B cell (primary cell): ENCODE results near the gene SLITRK2.

ENCODE experiments used
- CTCF ChIP-seq: fragments of 200-600 bp; IDR thresholded peaks from one replicate; pipeline ENCODE4 v1.8.0; 2022; ENCODE audit warnings: antibody characterized with exemption, mild to moderate bottlenecking
- EZH2 ChIP-seq: IDR thresholded peaks from 2 replicates; pipeline ENCODE4 v1.6.1; 2012; ENCODE audit warnings: borderline replicate concordance, low read depth, mild to moderate bottlenecking, moderate library complexity, low read length; ENCODE audit not compliant: insufficient read depth, poor library complexity, severe bottlenecking

GRCh38 chrX:145820825-145821224 is 3.2 kb downstream of the SLITRK2 start:
- TF ChIP-seq CTCF (no peak), EZH2 (no peak)
